LNCAP (cell line): ENCODE data around the gene TYMS.

Experiments
- CTCF ChIP-seq: fragments of 450-650 bp; IDR thresholded peaks from 2 replicates; pipeline ENCODE4 v1.5.1; 2017; ENCODE audit warnings: mild to moderate bottlenecking

Gene TYMS

GRCh38 chr18:616380-616995 is 41.0 kb upstream of the TYMS start:
- TF ChIP-seq CTCF, result peak; percentile 80

GRCh38 chr18:617970-618504 is 39.4 kb upstream of the TYMS start:
- no peak for TF ChIP-seq CTCF

GRCh38 chr18:618618-619017 is 38.8 kb upstream of the TYMS start:
- no peak for TF ChIP-seq CTCF

GRCh38 chr18:621291-622043 is 36.0 kb upstream of the TYMS start:
- TF ChIP-seq CTCF, result no peak

GRCh38 chr18:622289-622688 is 35.2 kb upstream of the TYMS start:
- TF ChIP-seq CTCF, result no peak

GRCh38 chr18:623761-624620 is 33.5 kb upstream of the TYMS start:
- peak; percentile 65 for TF ChIP-seq CTCF

- TF ChIP-seq CTCF, result no peak
These were observed 30.2 kb upstream of the TYMS start for GRCh38 chr18:627231-627630.
